HepG2 (cell line): ENCODE measurements around the gene THSD8. TPM values are rescaled to one million over a fixed set of nuclear protein-coding genes. Genes with fewer than 3 reads are reported as not detected.

Source experiments
- FOXA3 ChIP-seq: IDR thresholded peaks from 2 replicates; pipeline ENCODE4 v1.6.1; 2016; ENCODE audit warnings: missing genetic modification reagents, missing compliant biosample characterization
- FOXO1 ChIP-seq: sonication (generic); formaldehyde crosslinking; IDR thresholded peaks from 2 replicates; pipeline ENCODE4 v1.4.0; 2020; ENCODE audit warnings: missing genetic modification reagents
- NAIF1 ChIP-seq: sonication (generic); formaldehyde crosslinking; IDR thresholded peaks from 2 replicates; pipeline ENCODE4 v1.5.0; 2020; ENCODE audit warnings: mild to moderate bottlenecking, missing genetic modification reagents, borderline replicate concordance
- RELA ChIP-seq: sonication (generic); formaldehyde crosslinking; IDR thresholded peaks from 2 replicates; pipeline ENCODE4 v1.4.0; 2020; ENCODE audit warnings: missing genetic modification reagents
- SP4 ChIP-seq: sonication (generic); formaldehyde crosslinking; IDR thresholded peaks from 2 replicates; pipeline ENCODE4 v1.8.1; 2023; ENCODE audit warnings: mild to moderate bottlenecking, missing genetic modification reagents
- SPEN ChIP-seq: sonication (generic); formaldehyde crosslinking; IDR thresholded peaks from 2 replicates; pipeline ENCODE4 v1.5.1; 2020; ENCODE audit warnings: low read depth, mild to moderate bottlenecking, missing genetic modification reagents
- ZBTB1 ChIP-seq: sonication (generic); formaldehyde crosslinking; IDR thresholded peaks from 2 replicates; pipeline ENCODE4 v1.4.0; 2020; ENCODE audit warnings: missing genetic modification reagents, borderline replicate concordance
- ZFX ChIP-seq: sonication (generic); formaldehyde crosslinking; IDR thresholded peaks from 2 replicates; pipeline ENCODE4 v1.4.0; 2020; ENCODE audit warnings: mild to moderate bottlenecking, low read depth, missing genetic modification reagents, moderate library complexity
- ZNF124 ChIP-seq: sonication (generic); formaldehyde crosslinking; IDR thresholded peaks from 2 replicates; pipeline ENCODE4 v1.4.0; 2020; ENCODE audit warnings: missing genetic modification reagents
- ZNF136 ChIP-seq: sonication (generic); formaldehyde crosslinking; IDR thresholded peaks from 2 replicates; pipeline ENCODE4 v1.8.1; 2022; ENCODE audit warnings: low read depth, mild to moderate bottlenecking, moderate library complexity, missing genetic modification reagents
- ZNF605 ChIP-seq: sonication (generic); formaldehyde crosslinking; IDR thresholded peaks from 2 replicates; pipeline ENCODE4 v1.8.0; 2022; ENCODE audit warnings: mild to moderate bottlenecking, missing genetic modification reagents
- ZNF747 ChIP-seq: sonication (generic); formaldehyde crosslinking; IDR thresholded peaks from 2 replicates; pipeline ENCODE4 v1.8.1; 2023; ENCODE audit warnings: missing genetic modification reagents, mild to moderate bottlenecking, borderline replicate concordance
- ZSCAN12 ChIP-seq: sonication (generic); formaldehyde crosslinking; IDR thresholded peaks from 2 replicates; pipeline ENCODE4 v1.9.0; 2021; ENCODE audit warnings: mild to moderate bottlenecking, missing genetic modification reagents
- ZZZ3 ChIP-seq: sonication (generic); formaldehyde crosslinking; IDR thresholded peaks from 2 replicates; pipeline ENCODE4 v1.4.0; 2020; ENCODE audit warnings: missing genetic modification reagents, mild to moderate bottlenecking, borderline replicate concordance
- polyA plus RNA-seq, 8 experiments: library from polyadenylated mRNA; depleted of rRNA in 3 of 8; stranded (reverse) in 7 of 8; unstranded in 1 of 8; fragments of >200 nt; fragmentation: Illumina TruSeq in 4 of 8; extraction: Trizol in 4 of 8; gene quantifications; 2 replicates each; pipeline versions ENCODE4 v1.2.1 to v1.2.3, GENCODE V29; 2011 to 2016; ENCODE audit warnings: low read depth in 4 of 8, missing spikeins in 1 of 8, mixed read lengths in 1 of 8; ENCODE audit not compliant: insufficient read depth in 1 of 8
- total RNA-seq, 5 experiments: library from RNA; depleted of rRNA; stranded (reverse); fragments of >200 nt; fragmentation: Illumina TruSeq; extraction: Trizol; gene quantifications; 2 replicates each; pipeline ENCODE4 v1.2.3, GENCODE V29; 2016; ENCODE audit warnings: low read depth in 1 of 5
- TF ChIP-seq, protein P1 (sequence below): IDR thresholded peaks from 2 replicates; pipeline ENCODE4 v1.6.1; 2016; ENCODE audit warnings: missing biosample characterization, missing genetic modification reagents, low read depth
- TF ChIP-seq, protein P2 (sequence below): IDR thresholded peaks from 2 replicates; pipeline ENCODE4 v1.6.1; 2016; ENCODE audit warnings: mild to moderate bottlenecking
- TF ChIP-seq, protein P3 (sequence below): sonication (generic); formaldehyde crosslinking; IDR thresholded peaks from 2 replicates; pipeline ENCODE4 v1.8.1; 2023; ENCODE audit warnings: mild to moderate bottlenecking, moderate library complexity, missing genetic modification reagents
- TF ChIP-seq, protein P4 (sequence below): sonication (generic); formaldehyde crosslinking; IDR thresholded peaks from 2 replicates; pipeline ENCODE4; 2020; ENCODE audit warnings: missing genetic modification reagents, mild to moderate bottlenecking, borderline replicate concordance
- TF ChIP-seq, protein P5 (sequence below): sonication (generic); formaldehyde crosslinking; IDR thresholded peaks from 2 replicates; pipeline ENCODE4 v1.9.0; 2021; ENCODE audit warnings: missing genetic modification reagents, mild to moderate bottlenecking, borderline replicate concordance

The THSD8 gene
- total and polyA plus RNA-seq, 2 of the 13 experiments (the other 11 are each of a cell fraction or from before 2014, with no cell fraction given), result 4.8 to 14.9 TPM

DNA sequence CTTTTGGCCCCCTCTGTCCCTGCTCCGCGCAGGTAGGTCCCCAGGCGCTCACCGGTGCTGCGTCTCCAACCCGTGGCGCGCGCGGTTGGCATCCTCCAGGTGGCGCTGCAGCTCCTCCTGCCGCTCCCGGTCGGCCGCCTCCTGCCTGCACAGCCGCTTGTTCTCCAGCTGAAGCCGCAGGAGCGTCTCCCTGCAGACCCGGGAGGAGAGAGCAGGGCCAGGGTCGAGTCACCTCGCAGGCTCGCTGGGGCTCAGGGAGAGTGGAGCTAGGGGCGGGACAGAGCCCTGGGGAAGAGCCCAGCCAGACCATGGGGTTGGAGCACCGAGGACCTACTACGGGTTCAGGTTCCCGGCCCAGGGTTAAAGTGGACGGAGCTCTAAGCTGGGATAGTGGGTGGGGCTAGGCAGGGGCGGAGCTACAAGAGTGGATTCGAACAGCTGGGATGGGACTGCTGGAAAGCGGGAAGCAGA, 35.8 kb upstream of the THSD8 start (continued):
- peak; percentile 77 for TF ChIP-seq SPEN (CRISPR knock-in tag)
- TF ChIP-seq RELA (CRISPR knock-in tag), result 0 out of 2 replicates have a peak, but pooled peaks have one; percentile 61
- TF ChIP-seq ZZZ3, result no peak
- peak; percentile 81; the same call in 1 of the 2 replicates for TF ChIP-seq ZNF605
- TF ChIP-seq SP4 (CRISPR knock-in tag), result peak; percentile 44; the same call in 1 of the 2 replicates
- no peak for TF ChIP-seq ZSCAN12 (CRISPR knock-in tag)
- TF ChIP-seq, protein P1, sequence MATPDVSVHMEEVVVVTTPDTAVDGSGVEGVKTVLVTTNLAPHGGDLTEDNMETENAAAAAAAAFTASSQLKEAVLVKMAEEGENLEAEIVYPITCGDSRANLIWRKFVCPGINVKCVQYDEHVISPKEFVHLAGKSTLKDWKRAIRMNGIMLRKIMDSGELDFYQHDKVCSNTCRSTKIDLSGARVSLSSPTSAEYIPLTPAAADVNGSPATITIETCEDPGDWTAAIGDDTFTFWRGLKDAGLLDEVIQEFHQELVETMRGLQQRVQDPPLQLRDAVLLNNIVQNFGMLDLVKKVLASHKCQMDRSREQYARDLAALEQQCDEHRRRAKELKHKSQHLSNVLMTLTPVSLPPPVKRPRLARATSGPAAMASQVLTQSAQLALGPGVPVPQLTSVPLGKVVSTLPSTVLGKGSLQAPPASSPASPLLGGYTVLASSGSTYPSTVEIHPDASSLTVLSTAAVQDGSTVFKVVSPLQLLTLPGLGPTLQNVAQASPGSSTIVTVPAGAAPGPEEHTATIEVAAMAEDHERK (CRISPR knock-in tag), result no peak
- TF ChIP-seq ZNF136 (CRISPR knock-in tag), result no peak; the same call in 1 of the 2 replicates
- TF ChIP-seq, protein P2, sequence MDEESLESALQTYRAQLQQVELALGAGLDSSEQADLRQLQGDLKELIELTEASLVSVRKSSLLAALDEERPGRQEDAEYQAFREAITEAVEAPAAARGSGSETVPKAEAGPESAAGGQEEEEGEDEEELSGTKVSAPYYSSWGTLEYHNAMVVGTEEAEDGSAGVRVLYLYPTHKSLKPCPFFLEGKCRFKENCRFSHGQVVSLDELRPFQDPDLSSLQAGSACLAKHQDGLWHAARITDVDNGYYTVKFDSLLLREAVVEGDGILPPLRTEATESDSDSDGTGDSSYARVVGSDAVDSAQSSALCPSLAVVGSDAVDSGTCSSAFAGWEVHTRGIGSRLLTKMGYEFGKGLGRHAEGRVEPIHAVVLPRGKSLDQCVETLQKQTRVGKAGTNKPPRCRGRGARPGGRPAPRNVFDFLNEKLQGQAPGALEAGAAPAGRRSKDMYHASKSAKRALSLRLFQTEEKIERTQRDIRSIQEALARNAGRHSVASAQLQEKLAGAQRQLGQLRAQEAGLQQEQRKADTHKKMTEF (CRISPR knock-in tag), result peak; percentile 73
- TF ChIP-seq NAIF1 (CRISPR knock-in tag), result 0 out of 2 replicates have a peak, but pooled peaks have one; percentile 23
- 0 out of 2 replicates have a peak, but pooled peaks have one; percentile 7 for TF ChIP-seq FOXA3 (CRISPR knock-in tag)
- peak; percentile 74 for TF ChIP-seq ZFX
- TF ChIP-seq, protein P3, sequence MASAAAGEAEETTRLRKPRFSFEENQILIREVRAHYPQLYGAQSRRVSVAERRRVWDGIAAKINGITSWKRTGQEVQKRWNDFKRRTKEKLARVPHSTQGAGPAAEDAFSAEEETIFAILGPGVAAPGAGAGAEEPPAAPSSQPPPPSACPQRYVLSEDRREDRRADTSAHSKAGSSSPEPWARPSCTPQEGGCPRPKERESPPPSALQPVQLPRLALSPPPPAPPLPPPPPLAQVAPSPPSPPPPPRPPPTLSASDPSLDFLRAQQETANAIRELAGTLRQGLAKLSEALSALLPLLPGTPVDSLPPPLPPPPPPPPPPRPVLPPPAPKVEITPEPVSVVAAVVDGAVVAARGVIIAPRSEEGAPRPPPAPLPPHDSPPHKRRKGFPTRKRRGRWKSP (CRISPR knock-in tag), result 0 out of 2 replicates have a peak, but pooled peaks have one; percentile 34
- no peak for TF ChIP-seq ZBTB1 (CRISPR knock-in tag)
- peak; percentile 57; the same call in 1 of the 2 replicates for TF ChIP-seq ZNF124 (CRISPR knock-in tag)
- TF ChIP-seq, protein P4, sequence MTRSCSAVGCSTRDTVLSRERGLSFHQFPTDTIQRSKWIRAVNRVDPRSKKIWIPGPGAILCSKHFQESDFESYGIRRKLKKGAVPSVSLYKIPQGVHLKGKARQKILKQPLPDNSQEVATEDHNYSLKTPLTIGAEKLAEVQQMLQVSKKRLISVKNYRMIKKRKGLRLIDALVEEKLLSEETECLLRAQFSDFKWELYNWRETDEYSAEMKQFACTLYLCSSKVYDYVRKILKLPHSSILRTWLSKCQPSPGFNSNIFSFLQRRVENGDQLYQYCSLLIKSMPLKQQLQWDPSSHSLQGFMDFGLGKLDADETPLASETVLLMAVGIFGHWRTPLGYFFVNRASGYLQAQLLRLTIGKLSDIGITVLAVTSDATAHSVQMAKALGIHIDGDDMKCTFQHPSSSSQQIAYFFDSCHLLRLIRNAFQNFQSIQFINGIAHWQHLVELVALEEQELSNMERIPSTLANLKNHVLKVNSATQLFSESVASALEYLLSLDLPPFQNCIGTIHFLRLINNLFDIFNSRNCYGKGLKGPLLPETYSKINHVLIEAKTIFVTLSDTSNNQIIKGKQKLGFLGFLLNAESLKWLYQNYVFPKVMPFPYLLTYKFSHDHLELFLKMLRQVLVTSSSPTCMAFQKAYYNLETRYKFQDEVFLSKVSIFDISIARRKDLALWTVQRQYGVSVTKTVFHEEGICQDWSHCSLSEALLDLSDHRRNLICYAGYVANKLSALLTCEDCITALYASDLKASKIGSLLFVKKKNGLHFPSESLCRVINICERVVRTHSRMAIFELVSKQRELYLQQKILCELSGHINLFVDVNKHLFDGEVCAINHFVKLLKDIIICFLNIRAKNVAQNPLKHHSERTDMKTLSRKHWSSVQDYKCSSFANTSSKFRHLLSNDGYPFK, result peak; percentile 60; the same call in 1 of the 2 replicates
- TF ChIP-seq, protein P5, sequence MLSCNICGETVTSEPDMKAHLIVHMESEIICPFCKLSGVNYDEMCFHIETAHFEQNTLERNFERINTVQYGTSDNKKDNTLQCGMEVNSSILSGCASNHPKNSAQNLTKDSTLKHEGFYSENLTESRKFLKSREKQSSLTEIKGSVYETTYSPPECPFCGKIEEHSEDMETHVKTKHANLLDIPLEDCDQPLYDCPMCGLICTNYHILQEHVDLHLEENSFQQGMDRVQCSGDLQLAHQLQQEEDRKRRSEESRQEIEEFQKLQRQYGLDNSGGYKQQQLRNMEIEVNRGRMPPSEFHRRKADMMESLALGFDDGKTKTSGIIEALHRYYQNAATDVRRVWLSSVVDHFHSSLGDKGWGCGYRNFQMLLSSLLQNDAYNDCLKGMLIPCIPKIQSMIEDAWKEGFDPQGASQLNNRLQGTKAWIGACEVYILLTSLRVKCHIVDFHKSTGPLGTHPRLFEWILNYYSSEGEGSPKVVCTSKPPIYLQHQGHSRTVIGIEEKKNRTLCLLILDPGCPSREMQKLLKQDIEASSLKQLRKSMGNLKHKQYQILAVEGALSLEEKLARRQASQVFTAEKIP, result no peak
- peak; percentile 78; the same call in 1 of the 2 replicates for TF ChIP-seq ZNF747
- TF ChIP-seq FOXO1 (CRISPR knock-in tag), result peak; percentile 67; the same call in 1 of the 2 replicates
